ENCODE data around the gene RUBCNL. TPM values are rescaled to one million over a fixed set of nuclear protein-coding genes. Genes with fewer than 3 reads are reported as not detected.

Gene RUBCNL
- total and polyA plus RNA-seq, 2 donors (not counting 3 experiments of a cell fraction or from before 2014, with no cell fraction given), result not detected

DNA sequence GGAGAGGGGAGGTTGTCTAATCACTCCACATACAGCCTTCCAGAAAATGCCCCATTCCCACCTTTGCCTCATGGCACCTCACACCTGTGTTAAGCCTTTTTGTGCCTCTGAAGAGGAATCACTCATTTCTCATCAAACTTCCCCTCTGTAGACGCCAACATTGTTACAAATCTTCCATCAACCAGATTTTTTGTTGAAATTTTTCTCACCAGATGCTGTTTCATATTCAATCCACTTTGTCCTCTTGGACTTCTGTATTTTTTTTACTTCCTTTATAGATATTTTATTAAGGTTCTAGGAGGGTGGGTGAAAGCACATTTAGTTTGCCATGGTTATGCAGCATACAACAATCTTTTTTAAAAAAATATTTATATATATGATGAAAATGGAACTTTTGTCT is 74.0 kb downstream of the RUBCNL start:
- TF ChIP-seq, protein P1, sequence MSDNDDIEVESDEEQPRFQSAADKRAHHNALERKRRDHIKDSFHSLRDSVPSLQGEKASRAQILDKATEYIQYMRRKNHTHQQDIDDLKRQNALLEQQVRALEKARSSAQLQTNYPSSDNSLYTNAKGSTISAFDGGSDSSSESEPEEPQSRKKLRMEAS (IDR thresholded peaks at IDR 0.05; ENCODE audit: insufficient read depth, insufficient read length), result no peak
- no peak for TF ChIP-seq GATA2 (IDR thresholded peaks at IDR 0.05; ENCODE audit: insufficient read depth, insufficient read length, low read depth, low read length)
- TF ChIP-seq EZH2 (IDR thresholded peaks at IDR 0.05; ENCODE audit: borderline replicate concordance, low read depth, low read length, severe bottlenecking), result no peak
- TF ChIP-seq, protein P2, sequence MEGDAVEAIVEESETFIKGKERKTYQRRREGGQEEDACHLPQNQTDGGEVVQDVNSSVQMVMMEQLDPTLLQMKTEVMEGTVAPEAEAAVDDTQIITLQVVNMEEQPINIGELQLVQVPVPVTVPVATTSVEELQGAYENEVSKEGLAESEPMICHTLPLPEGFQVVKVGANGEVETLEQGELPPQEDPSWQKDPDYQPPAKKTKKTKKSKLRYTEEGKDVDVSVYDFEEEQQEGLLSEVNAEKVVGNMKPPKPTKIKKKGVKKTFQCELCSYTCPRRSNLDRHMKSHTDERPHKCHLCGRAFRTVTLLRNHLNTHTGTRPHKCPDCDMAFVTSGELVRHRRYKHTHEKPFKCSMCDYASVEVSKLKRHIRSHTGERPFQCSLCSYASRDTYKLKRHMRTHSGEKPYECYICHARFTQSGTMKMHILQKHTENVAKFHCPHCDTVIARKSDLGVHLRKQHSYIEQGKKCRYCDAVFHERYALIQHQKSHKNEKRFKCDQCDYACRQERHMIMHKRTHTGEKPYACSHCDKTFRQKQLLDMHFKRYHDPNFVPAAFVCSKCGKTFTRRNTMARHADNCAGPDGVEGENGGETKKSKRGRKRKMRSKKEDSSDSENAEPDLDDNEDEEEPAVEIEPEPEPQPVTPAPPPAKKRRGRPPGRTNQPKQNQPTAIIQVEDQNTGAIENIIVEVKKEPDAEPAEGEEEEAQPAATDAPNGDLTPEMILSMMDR (IDR thresholded peaks at IDR 0.05; ENCODE audit: extremely low read depth in 1 of 2, insufficient read depth in 1 of 2, low read depth in 1 of 2, low read length in 2 of 2), result no peak
- no peak for TF ChIP-seq FOS (IDR thresholded peaks at IDR 0.05; ENCODE audit: borderline replicate concordance, insufficient read depth, low read length)
- no peak for TF ChIP-seq MYC (IDR thresholded peaks at IDR 0.05; ENCODE audit: low read depth, low read length)
- TF ChIP-seq JUN (IDR thresholded peaks at IDR 0.05; ENCODE audit: borderline replicate concordance, insufficient read depth, insufficient read length, low read depth), result no peak
- no peak for TF ChIP-seq POLR2AphosphoS5 (IDR thresholded peaks at IDR 0.05; ENCODE audit: insufficient read depth, low read depth, low read length)
- TF ChIP-seq POLR2A (IDR thresholded peaks at IDR 0.05; ENCODE audit: low read depth, low read length), result no peak
- ChIA-PET CTCF (interaction anchor here (1.8 kb wide), 1 partner anchor 8 kb away, joined by 5 read pairs; no protein-coding TSS in a partner anchor), POLR2A (no interaction called here)
- no TSS peak for BruUV-seq (replicated peaks)
- Histone ChIP-seq H3K9me1 (replicated peaks; ENCODE audit: control insufficient read depth, extremely low read depth, insufficient read depth, low read length) (no peaks in the 10 kb centered on the region), H3K4me2 (ENCODE audit: insufficient read depth, low read length) (no peak overlapping the region), H2AFZ (ENCODE audit: low read depth, low read length) (no peak overlapping the region), H3K36me3 (ENCODE audit: control insufficient read depth in 2 of 2, extremely low read depth in 1 of 2, insufficient read depth in 2 of 2, low read length in 2 of 2) (no peaks in the 10 kb centered on the region), H3K4me1 (ENCODE audit: control insufficient read depth, extremely low read depth, insufficient read depth, low read length) (no peaks in the 10 kb centered on the region), H4K20me1 (replicated peaks; ENCODE audit: control insufficient read depth, extremely low read depth, insufficient read depth, low read length) (no peaks in the 10 kb centered on the region), H3K4me3 (replicated peaks in 1 of 3; ENCODE audit: insufficient read depth in 1 of 3, low read depth in 1 of 3, low read length in 3 of 3) (no peak overlapping the region), H3K27ac (ENCODE audit: insufficient read depth, low read depth, low read length) (no peak overlapping the region), H3K9me3 (replicated peaks; ENCODE audit: control insufficient read depth, insufficient read depth, low read length) (no peaks in the 10 kb centered on the region), H3K9ac (replicated peaks; ENCODE audit: extremely low read depth, insufficient read depth, low read length) (no peak overlapping the region), H3K79me2 (ENCODE audit: control insufficient read depth, insufficient read depth, low read length) (no peaks in the 10 kb centered on the region), H3K27me3 (ENCODE audit: control insufficient read depth in 2 of 2, insufficient read depth in 2 of 2, low read length in 2 of 2) (peaks cover 0 to 4% of the 10 kb centered on the region in 2 experiments)
- dilution Hi-C loops (cut with MboI; ENCODE audit: extremely low pct_ligation_motif_present, low sequenced_read_pairs) (no loop called here), intact Hi-C loops (cut with micrococcal nuclease) (no loop called here)
- FAIRE-seq (no peak), DNase-seq (ENCODE audit: low read depth, low spot score) (no peak)
